GM21447 (cell line): ENCODE measurements around the gene FGFR2.
"Not testable (repeated sequence)": the region's sequence is repeated elsewhere in the genome, so short reads cannot be mapped to it uniquely, and the experiment has no call there.

Experiments
- ATAC-seq: cut with Tn5 transposase; IDR thresholded peaks from one replicate; pipeline ENCODE4 v1.9.1; 2021; ENCODE audit not compliant: unreplicated experiment

The FGFR2 gene

GRCh38 chr10:121554916-121555315, 43.3 kb downstream of the FGFR2 start:
- ATAC-seq, result not testable (repeated sequence)

DNA sequence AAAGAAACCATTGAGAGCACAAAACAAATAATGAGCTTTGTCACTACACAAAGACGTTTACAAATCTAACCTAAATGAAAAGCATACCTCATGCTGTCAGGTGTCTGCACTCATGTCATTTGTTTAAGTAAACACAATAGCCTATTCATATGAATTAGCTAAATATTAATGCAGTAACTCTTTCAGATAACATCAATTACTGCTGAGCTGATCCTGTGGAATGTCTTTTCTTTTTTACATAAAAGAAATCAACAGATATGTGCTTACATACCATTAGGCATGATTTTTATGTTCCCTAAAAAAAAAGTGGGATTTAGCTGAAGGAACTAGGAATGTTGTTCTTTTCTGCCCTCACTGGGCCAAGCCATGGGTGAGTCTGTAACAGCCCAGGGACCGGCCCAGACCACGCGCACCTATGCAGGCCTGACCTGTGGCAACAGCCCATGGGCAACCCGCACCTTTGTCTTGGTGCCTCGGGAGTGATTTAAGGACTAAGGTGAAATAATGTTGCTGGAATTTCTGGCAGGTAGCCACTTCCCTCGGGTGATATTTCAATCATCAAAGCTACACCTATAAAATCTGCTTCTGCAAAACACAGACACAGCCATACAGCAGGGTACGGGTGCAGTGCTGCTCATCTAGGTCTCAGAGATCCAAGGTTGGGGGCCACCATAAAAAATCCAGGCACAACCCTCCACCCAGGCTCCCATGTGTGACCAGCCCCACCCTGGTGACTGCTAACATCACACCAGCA, 44.6 kb downstream of the FGFR2 start:
- ATAC-seq, result no peak

DNA sequence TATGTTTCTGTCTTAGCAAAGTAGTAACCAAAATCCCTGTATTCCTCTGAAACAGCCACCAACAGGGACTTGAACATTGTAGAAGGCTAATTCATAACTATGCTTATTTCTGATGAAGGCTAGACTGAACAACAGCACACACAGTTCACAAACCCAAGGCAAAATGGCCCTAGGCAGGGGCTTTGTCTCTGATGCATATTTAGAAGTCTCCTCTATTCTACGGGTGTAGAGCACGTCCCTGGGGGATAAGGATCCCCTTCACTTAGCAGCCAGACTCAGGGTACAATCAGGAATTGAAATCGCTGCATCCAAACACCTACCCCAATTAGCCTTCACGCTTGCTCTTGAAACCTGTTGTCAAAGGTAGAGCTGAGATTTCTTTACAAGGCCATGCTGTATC, 45.5 kb downstream of the FGFR2 start:
- no peak for ATAC-seq

GRCh38 chr10:121551210-121551885, 46.9 kb downstream of the FGFR2 start:
- no peak for ATAC-seq

- no peak for ATAC-seq
Observed at GRCh38 chr10:121544301-121544869, 53.9 kb downstream of the FGFR2 start.

GRCh38 chr10:121543545-121543944, 54.7 kb downstream of the FGFR2 start:
- ATAC-seq, result no peak

DNA sequence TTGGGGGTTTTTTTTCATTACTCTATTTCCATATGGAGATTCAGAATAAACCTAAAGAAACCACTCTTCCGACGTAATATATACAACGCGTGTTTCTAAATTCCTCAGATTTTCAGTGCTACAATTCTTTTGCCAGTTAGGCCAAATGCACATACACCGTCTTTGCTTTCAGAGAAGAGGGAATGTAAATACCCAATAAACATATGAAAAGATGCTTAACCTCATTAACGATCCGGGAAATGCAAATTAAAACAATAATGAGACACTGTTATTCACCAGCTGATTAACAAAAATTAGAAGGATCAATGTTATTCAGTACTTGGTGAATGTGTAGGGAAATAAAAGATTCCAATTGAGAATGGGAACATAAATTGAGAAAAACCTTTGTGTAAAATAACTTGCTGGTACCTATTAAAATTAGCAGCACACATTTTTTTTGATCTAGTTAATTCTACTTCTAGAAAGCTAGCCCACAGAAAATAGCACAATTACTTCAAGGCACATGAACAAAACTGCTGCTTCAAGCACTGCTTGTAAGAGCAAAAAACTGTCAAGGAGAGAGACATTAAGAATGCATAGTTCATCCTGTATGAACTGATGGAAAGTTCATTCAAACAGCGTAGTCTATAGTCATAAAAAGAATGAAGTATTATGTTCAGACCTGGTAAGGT, 56.7 kb downstream of the FGFR2 start:
- no peak for ATAC-seq

GRCh38 chr10:121540732-121541395, 57.4 kb downstream of the FGFR2 start:
- no peak for ATAC-seq

- ATAC-seq, result no peak
Observed at GRCh38 chr10:121539786-121540185, 58.5 kb downstream of the FGFR2 start.

GRCh38 chr10:121536310-121536913, 61.8 kb downstream of the FGFR2 start:
- ATAC-seq, result no peak

DNA sequence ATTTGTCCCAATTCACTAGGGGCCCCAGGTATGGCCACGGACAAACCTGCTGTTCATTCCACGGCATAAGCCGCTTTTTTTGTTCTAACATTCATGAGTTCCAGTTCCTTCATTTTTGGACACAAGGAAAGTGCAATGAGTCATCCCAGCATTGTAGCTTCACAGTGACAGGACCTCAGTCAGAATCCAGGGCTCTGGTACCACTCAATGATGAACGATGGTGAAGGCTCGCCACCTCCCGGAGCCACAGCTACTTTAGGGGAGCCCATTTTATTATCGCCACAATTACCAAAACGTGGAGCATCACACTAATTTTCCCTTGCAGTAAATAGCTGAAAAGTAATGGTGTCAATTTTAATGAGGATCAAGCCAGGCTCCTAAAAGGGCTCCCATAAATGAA, 62.9 kb downstream of the FGFR2 start:
- no peak for ATAC-seq

DNA sequence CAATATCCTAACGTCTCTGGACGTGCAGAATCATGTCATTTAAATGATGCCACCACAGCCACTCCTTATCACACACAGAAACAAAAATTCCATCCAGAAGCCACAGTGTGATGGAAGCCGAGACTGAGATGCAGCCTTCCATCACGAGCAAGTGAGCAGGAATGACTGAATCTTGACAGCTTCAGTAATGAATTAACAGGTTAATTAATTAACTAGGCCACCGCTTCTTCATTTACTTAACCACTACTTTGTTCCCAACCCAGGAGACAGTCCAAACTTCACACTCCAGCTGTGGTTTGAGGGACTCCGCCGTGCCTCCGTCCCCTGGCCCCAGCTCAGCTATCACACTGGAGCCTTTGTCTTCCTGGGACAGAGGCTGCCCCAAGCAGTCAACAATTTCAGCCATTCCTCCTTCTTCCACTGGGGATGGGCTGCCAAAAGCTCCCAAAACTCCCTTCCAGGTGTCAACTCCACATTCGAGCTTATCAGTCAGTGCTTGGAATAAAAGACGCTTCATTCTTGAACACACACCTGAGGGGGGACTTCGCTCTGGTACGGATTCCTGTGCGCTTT, 65.9 kb downstream of the FGFR2 start:
- no peak for ATAC-seq

- no peak for ATAC-seq
Observed at GRCh38 chr10:121531830-121532178, 66.4 kb downstream of the FGFR2 start.

- no peak for ATAC-seq
Observed at GRCh38 chr10:121531076-121531829, 67.0 kb downstream of the FGFR2 start.

DNA sequence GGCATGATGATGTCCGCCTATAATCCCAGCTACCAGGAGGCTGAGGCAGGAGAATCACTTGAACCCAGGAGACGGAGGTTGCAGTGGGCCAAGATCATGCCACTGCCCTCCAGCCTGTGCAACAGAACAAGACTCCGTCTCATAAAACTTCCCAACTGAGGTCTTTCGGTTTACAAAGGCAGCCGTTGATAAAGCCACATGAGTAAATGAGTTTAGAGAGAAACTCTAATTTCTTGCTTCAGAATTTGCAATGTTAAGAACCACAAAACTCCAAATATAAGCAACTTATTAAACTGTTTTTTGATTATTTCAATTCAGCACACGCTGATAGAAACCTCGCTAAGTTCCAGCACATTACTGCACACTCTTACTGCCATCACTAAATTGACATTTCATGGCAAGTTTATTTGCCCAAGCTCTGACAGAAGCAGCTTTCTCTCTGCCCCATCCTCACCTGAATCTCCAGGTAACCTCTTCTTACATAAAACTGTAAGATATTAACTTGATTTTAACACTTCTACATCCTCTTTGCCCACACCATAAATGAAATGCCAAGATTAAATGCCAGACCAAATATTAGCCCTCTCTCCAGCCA, 67.7 kb downstream of the FGFR2 start:
- ATAC-seq, result no peak

DNA sequence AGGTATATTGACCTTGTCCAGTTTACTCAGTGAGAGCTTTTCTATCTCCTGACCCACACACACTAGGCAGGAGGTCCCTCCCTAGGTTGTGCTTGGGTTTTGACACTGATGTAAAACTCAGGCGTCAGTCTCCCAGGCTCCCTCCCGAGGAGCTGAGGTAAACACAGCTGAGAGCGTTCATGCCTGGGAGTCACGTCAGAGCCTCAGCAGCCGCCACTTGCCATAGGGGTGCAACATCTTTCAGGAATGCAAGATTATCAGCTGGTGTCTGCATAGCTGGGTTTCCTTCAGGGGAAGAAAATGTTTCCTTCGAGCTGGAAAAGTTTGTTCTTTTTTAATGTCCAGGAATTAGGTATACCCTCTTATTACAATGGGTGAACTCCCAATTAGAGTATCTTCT, 70.6 kb downstream of the FGFR2 start:
- no peak for ATAC-seq

DNA sequence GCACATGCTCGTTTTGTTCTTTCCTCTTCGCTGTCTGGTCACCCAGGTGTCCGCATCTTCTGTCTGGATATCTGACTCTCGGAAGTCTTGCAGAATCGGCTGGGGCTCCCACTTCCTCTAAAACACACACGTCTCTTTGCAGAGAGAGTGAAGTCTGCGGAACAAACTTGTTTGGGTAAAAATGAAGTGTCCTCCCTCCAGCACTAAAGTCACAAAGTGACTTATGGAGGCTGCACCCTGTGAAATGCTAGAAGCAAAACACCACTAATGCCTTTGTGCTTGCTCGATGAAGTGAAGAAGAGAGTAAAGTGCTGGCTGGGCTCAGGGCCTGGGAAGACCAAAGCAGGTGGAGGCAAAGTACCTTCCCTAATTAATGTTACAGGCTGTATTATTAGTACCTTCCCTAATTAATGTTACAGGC, 71.4 kb downstream of the FGFR2 start:
- ATAC-seq, result no peak

DNA sequence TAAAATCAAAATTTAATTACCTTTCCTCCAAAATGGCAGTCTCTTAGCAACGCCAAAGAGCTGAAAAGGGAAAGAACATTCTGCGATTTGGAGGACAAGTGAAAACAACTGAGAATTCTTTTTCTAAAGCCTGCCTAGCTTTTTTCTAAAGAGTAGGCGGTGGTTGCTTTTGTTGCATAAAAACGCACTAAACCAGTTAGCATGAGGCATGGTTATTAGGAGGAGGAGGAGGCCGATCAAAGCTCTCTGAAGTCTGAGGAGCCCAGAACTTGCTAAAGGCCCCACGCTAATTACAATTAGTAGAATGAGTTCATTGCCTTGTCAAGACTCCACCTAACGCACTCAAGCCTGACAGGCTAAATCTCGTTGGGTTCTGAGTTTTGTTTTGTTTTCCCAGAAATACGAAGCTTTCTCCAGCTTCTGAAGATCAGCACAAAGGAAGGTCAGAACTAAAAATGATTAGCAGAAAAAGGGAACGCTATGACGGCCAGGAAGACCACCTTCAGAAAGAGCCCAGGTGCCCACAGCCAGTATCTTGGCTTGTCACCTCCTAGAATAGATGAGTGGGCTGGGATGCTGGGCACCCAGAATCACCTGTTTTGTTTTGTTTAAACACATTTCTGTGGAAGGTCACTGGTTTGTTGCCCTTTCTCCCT, 72.0 kb downstream of the FGFR2 start:
- no peak for ATAC-seq
